PC-3 (cell line): Measurements from ENCODE around the gene SF3B6. TPM values are rescaled to one million over a fixed set of nuclear protein-coding genes. Genes with fewer than 3 reads are reported as not detected.
A peak's percentile ranks its signal among the peaks of the same experiment; 100 is the strongest.

Experiments used
- ATAC-seq: fragments of 200-7000 bp; cut with Tn5 transposase; 2 replicates; pipeline ENCODE4 v1.9.1; 2020; ENCODE audit warnings: mild to moderate bottlenecking, moderate library complexity
- BruUV-seq: library from RNA; stranded (reverse); fragments of 400-500 nt; replicated peaks from 2 replicates; lab custom pipeline; 2021; lab: Mats Ljungman, UMichigan
- CTCF ChIA-PET: fragments of 300-600 bp; sonication (Branson Sonifier 250); formaldehyde crosslinking; loops from one replicate; lab custom pipeline; 2022; ENCODE audit warnings: antibody characterized with exemption; lab: Charles Lee
- POLR2A ChIA-PET: fragments of 300-600 bp; sonication (Branson Sonifier 250); formaldehyde crosslinking; loops from one replicate; lab custom pipeline; 2022; ENCODE audit warnings: antibody characterized with exemption; ENCODE audit not compliant: unreplicated experiment; lab: Charles Lee
- DNase-seq: peaks from one replicate; pipeline ENCODE4 v3.0.0-alpha.2; 2015
- H2AFZ ChIP-seq: fragments of 300-600 bp; sonication (generic); 2 replicates; pipeline ENCODE4 v1.6.0; 2016; ENCODE audit warnings: antibody characterized with exemption, low read length
- H3F3A ChIP-seq: fragments of 300-600 bp; sonication (generic); one replicate; pipeline ENCODE4 v1.6.0; 2017; ENCODE audit warnings: antibody characterized with exemption, low read length, control low read depth, mild to moderate bottlenecking; ENCODE audit not compliant: unreplicated experiment
- H3K27ac ChIP-seq: fragments of 300-600 bp; sonication (generic); 2 replicates; pipeline ENCODE4 v1.5.1; 2016; ENCODE audit warnings: mild to moderate bottlenecking, low read length
- H3K27me3 ChIP-seq: fragments of 300-600 bp; sonication (generic); 2 replicates; pipeline ENCODE4 v1.6.1; 2016; ENCODE audit warnings: low read length, mixed read lengths
- H3K36me3 ChIP-seq: fragments of 300-600 bp; sonication (generic); 2 replicates; pipeline ENCODE4 v1.6.1; 2016; ENCODE audit warnings: low read depth, mixed run types, low read length, mixed read lengths
- H3K4me1 ChIP-seq: fragments of 300-600 bp; sonication (generic); 2 replicates; pipeline ENCODE4 v1.5.1; 2016; ENCODE audit warnings: low read length; ENCODE audit not compliant: insufficient read depth
- H3K4me2 ChIP-seq: fragments of 300-600 bp; sonication (generic); 2 replicates; pipeline ENCODE4 v1.6.0; 2016; ENCODE audit warnings: low read length
- H3K4me3 ChIP-seq: fragments of 300-600 bp; sonication (generic); 2 replicates; pipeline ENCODE4 v1.5.1; 2016; ENCODE audit warnings: mild to moderate bottlenecking, low read length, mixed read lengths
- H3K79me2 ChIP-seq: fragments of 300-600 bp; sonication (generic); 2 replicates; pipeline ENCODE4 v1.6.1; 2017; ENCODE audit warnings: low read length, mixed read lengths
- H3K9ac ChIP-seq: fragments of 300-600 bp; sonication (generic); 2 replicates; pipeline ENCODE4 v1.6.0; 2016; ENCODE audit warnings: mild to moderate bottlenecking, low read length
- H3K9me2 ChIP-seq: fragments of 300-600 bp; sonication (generic); replicated peaks from 2 replicates; pipeline ENCODE4 v1.6.1; 2016; ENCODE audit warnings: mixed run types, low read length, mixed read lengths
- H3K9me3 ChIP-seq: fragments of 300-600 bp; sonication (generic); 2 replicates; pipeline ENCODE4 v1.6.1; 2016; ENCODE audit warnings: low read length, mixed read lengths
- H4K20me1 ChIP-seq: fragments of 300-600 bp; sonication (generic); 2 replicates; pipeline ENCODE4 v1.6.1; 2016; ENCODE audit warnings: low read length, mixed read lengths
- EZH2 ChIP-seq: fragments of 300-600 bp; sonication (generic); IDR thresholded peaks from one replicate; pipeline ENCODE4 v1.6.1; 2017; ENCODE audit warnings: antibody characterized with exemption, mild to moderate bottlenecking, low read length; ENCODE audit not compliant: unreplicated experiment
- EZH2phosphoT487 ChIP-seq: fragments of 300-600 bp; sonication (generic); IDR thresholded peaks from 2 replicates; pipeline ENCODE4 v1.6.1; 2018; ENCODE audit warnings: mild to moderate bottlenecking, antibody characterized with exemption, low read length, borderline replicate concordance
- intact Hi-C: fragments of 100-400 bp; cut with micrococcal nuclease; formaldehyde crosslinking; loops from 2 replicates; pipeline ENCODE4 v1.9.0; 2023
- total RNA-seq: library from RNA; depleted of rRNA; stranded (reverse); fragments of >200 nt; gene quantifications from 2 replicates; pipeline ENCODE4 v1.2.3, GENCODE V29; 2014
- TF ChIP-seq, protein P1 (sequence below): fragments of 300-600 bp; sonication (generic); conservative IDR thresholded peaks from 2 replicates; pipeline ENCODE4 v1.5.1; 2017; ENCODE audit warnings: antibody characterized with exemption, low read depth, mild to moderate bottlenecking, low read length

SF3B6 gene
- total RNA-seq, 1 experiment from 2014 or later: 220 TPM

DNA sequence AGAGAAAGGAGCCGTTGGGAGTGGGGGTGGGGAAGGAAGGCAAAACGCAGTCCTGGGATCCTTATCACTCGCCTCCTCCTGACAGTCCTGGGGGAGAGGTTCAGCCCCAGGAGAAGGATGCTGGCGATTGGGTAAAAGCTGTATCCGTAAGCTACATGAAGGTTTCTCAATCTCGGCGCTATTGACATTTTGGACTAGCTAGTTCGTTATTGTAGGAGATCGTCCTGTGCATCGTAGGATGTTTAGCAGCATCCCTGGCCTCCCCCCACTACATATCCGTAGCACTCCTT, 9.0 kb upstream of the SF3B6 start:
- no peaks in the 10 kb centered on the region for H3K27me3 ChIP-seq
- ATAC-seq (peak; percentile 0; the same call in 1 of the 2 replicates), DNase-seq (no peak)
- peak overlapping the region; percentile 56 for H3K9ac ChIP-seq
- peaks cover 14% of the 10 kb centered on the region for H3K4me1 ChIP-seq
- H3K27ac ChIP-seq: peak overlapping the region; percentile 36
- peaks cover 10% of the 10 kb centered on the region; the same call in 1 of the 2 replicates for H3K79me2 ChIP-seq
- H3K36me3 ChIP-seq: peaks cover 5% of the 10 kb centered on the region
- H3K9me3 ChIP-seq: no peaks in the 10 kb centered on the region
- ChIA-PET CTCF (interaction anchor here (0.5 to 2.1 kb wide), 3 partner anchors 127 to 192 kb away, joined by 3 to 24 read pairs (median 3); partner anchors contain the start of gene ATAD2B), POLR2A (interaction anchor here (0.5 to 0.7 kb wide), 3 partner anchors 70 to 1274 kb away, joined by 3 to 5 read pairs (median 4); no protein-coding TSS in a partner anchor)
- intact Hi-C loops: loop anchor here (2.0 kb wide), 1 partner anchor 144 kb away; the partner anchor contains the start of gene UBXN2A
- peak overlapping the region; percentile 67 for H3K4me3 ChIP-seq
- BruUV-seq: no TSS peak
- H4K20me1 ChIP-seq: no peaks in the 10 kb centered on the region
- TF ChIP-seq EZH2phosphoT487 (no peak), EZH2 (no peak)
- TF ChIP-seq, protein P1, sequence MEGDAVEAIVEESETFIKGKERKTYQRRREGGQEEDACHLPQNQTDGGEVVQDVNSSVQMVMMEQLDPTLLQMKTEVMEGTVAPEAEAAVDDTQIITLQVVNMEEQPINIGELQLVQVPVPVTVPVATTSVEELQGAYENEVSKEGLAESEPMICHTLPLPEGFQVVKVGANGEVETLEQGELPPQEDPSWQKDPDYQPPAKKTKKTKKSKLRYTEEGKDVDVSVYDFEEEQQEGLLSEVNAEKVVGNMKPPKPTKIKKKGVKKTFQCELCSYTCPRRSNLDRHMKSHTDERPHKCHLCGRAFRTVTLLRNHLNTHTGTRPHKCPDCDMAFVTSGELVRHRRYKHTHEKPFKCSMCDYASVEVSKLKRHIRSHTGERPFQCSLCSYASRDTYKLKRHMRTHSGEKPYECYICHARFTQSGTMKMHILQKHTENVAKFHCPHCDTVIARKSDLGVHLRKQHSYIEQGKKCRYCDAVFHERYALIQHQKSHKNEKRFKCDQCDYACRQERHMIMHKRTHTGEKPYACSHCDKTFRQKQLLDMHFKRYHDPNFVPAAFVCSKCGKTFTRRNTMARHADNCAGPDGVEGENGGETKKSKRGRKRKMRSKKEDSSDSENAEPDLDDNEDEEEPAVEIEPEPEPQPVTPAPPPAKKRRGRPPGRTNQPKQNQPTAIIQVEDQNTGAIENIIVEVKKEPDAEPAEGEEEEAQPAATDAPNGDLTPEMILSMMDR: no peak
- H3F3A ChIP-seq: no peaks in the 10 kb centered on the region
- peak overlapping the region; percentile 86 for H2AFZ ChIP-seq
- H3K9me2 ChIP-seq: no peaks in the 10 kb centered on the region
- peak overlapping the region; percentile 78 for H3K4me2 ChIP-seq

DNA sequence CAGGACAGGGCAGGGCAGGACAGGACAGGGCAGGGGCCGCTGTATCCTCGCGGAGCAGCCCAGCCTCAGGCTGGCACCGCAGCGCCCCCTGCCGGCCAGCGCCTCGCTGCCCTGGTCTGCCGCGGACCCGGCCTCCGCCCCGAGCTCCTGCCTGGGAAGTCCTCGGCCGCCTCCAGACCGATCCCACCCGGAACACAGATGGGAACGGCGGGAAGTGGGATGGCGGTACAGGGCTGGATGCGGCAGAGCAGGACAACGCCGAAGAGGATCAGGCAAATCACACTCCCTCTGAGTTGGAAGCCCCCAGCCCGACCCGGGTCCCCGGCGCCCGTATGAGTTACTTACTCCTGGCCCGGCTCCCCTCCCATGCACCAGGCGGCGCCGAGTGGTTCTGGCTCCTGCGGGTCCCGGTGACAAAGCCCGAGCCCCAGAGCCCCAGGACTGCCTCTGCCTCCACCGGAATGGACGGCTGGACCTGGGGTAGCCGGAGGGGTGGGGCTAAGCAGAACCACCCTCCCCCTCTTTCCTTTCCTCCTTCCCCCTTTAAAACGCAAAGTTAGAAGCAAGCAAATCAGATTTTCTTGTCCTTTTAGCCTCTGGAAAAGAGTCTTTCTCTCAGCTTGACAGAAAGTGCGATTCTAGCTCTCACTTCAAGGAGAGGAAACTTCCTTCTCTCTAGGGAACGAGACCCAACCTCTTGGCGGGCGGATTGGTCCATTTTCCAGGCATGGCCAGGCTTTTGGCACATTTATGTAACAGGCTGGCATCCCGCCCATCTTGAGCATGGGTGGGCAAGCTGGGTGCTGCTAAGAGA, 8.5 kb upstream of the SF3B6 start, which contains the start of gene TP53I3:
TSS of gene TP53I3 (minus strand) at position 449 of the 814 bp plus-strand sequence. CDS start 508 bp downstream, outside the sequence.
- H3K27ac ChIP-seq: peak within 1 kb of the TSS; percentile 36
- H3F3A ChIP-seq: no peaks in the 10 kb centered on the region
- H4K20me1 ChIP-seq: no peaks in the 10 kb centered on the region
- H3K36me3 ChIP-seq: peaks cover 5% of the 10 kb centered on the region
- H2AFZ ChIP-seq: peak within 1 kb of the TSS; percentile 86
- peak within 1 kb of the TSS; percentile 67 for H3K4me3 ChIP-seq
- no peaks in the 10 kb centered on the region for H3K9me3 ChIP-seq
- no peak for TF ChIP-seq EZH2
- no peak for TF ChIP-seq EZH2phosphoT487
- TF ChIP-seq, protein P1: peak; percentile 88
- no peaks in the 10 kb centered on the region for H3K27me3 ChIP-seq
- peak within 1 kb of the TSS; percentile 56 for H3K9ac ChIP-seq
- H3K9me2 ChIP-seq: no peaks in the 10 kb centered on the region
- ATAC-seq: peak; percentile 91
- peaks cover 10% of the 10 kb centered on the region; the same call in 1 of the 2 replicates for H3K79me2 ChIP-seq
- BruUV-seq: TSS peak; percentile 41
- peak within 1 kb of the TSS; percentile 78 for H3K4me2 ChIP-seq
- peaks cover 14% of the 10 kb centered on the region for H3K4me1 ChIP-seq
- intact Hi-C loops: loop anchor here (1.0 to 2.0 kb wide), 7 partner anchors 8 to 298 kb away; partner anchors contain the start of genes ATAD2B, SF3B6 and UBXN2A
- peak; percentile 93 for DNase-seq
- CTCF ChIA-PET: interaction anchor here (0.5 to 2.1 kb wide), 8 partner anchors 54 to 891 kb away, joined by 3 to 24 read pairs (median 5); partner anchors contain the start of gene ATAD2B
- POLR2A ChIA-PET: interaction anchor here (0.6 to 1.8 kb wide), 5 partner anchors 25 to 1274 kb away, joined by 3 to 13 read pairs (median 4); partner anchors contain the start of genes ATAD2B, FAM228B and PFN4
